ENCODE data around the gene PSMA3. TPM values are rescaled to one million over a fixed set of nuclear protein-coding genes. Genes with fewer than 3 reads are reported as not detected.

The PSMA3 gene
- total and polyA plus RNA-seq, 8 donors: 140 to 238 (median 158) TPM

GRCh38 chr14:58199726-58200479 lies 44.7 kb upstream of the PSMA3 start, which contains the start of gene ACTR10:
ACTR10 (plus strand) TSS chr14:58200149; CDS start chr14:58200218, 69 bp downstream.
- peaks cover 0 to 21% of the 10 kb centered on the region in 2 donors for H3K36me3 ChIP-seq
- DNase-seq: peak; percentile 87 to 98 (median 92)
- H3K4me1 ChIP-seq: peaks cover 9 to 18% of the 10 kb centered on the region in 2 donors
- ATAC-seq: peak; percentile 97
- H3K27me3 ChIP-seq: no peaks in the 10 kb centered on the region
- no peak for TF ChIP-seq CTCF (IDR thresholded peaks at IDR 0.05)
- intact Hi-C loops (cut with DNase I): no loop called here
- H3K27ac ChIP-seq: peak within 1 kb of the TSS; percentile 92 to 94
- H3K9me3 ChIP-seq: no peaks in the 10 kb centered on the region
- H3K4me3 ChIP-seq: peak within 1 kb of the TSS; percentile 66 to 88

GRCh38 chr14:58200480-58200841 lies 44.2 kb upstream of the PSMA3 start:
- peaks cover 9 to 18% of the 10 kb centered on the region in 2 donors for H3K4me1 ChIP-seq
- no peak for TF ChIP-seq CTCF (IDR thresholded peaks at IDR 0.05)
- DNase-seq (peak in 1 of 4 donors; percentile 11), ATAC-seq (peak; percentile 5)
- peaks cover 0 to 27% of the 10 kb centered on the region in 2 donors for H3K36me3 ChIP-seq
- peak overlapping the region; percentile 66 to 88 for H3K4me3 ChIP-seq
- H3K27ac ChIP-seq: peak overlapping the region; percentile 92 to 94
- intact Hi-C loops (cut with DNase I): no loop called here
- no peaks in the 10 kb centered on the region for H3K27me3 ChIP-seq
- no peaks in the 10 kb centered on the region for H3K9me3 ChIP-seq

- H3K36me3 ChIP-seq: peaks cover 0 to 31% of the 10 kb centered on the region in 2 donors
- intact Hi-C loops (cut with DNase I): no loop called here
- peaks cover 9 to 18% of the 10 kb centered on the region in 2 donors for H3K4me1 ChIP-seq
- peak overlapping the region; percentile 92 to 94 for H3K27ac ChIP-seq
- TF ChIP-seq CTCF (IDR thresholded peaks at IDR 0.05): no peak
- no peaks in the 10 kb centered on the region for H3K27me3 ChIP-seq
- peak overlapping the region; percentile 66 to 88 for H3K4me3 ChIP-seq
- DNase-seq (peak in 1 of 4 donors; percentile 19), ATAC-seq (no peak)
- no peaks in the 10 kb centered on the region for H3K9me3 ChIP-seq
Observed at GRCh38 chr14:58200846-58201245, 43.8 kb upstream of the PSMA3 start.

GRCh38 chr14:58213176-58213575 lies 31.5 kb upstream of the PSMA3 start:
- H3K4me3 ChIP-seq: no peak overlapping the region
- no peaks in the 10 kb centered on the region for H3K4me1 ChIP-seq
- H3K9me3 ChIP-seq: no peaks in the 10 kb centered on the region
- DNase-seq (no peak), ATAC-seq (no peak)
- peaks cover 4 to 99% of the 10 kb centered on the region in 2 donors for H3K36me3 ChIP-seq
- intact Hi-C loops (cut with DNase I): no loop called here
- no peak for TF ChIP-seq CTCF (IDR thresholded peaks at IDR 0.05)
- H3K27ac ChIP-seq: no peak overlapping the region
- no peaks in the 10 kb centered on the region for H3K27me3 ChIP-seq

- ATAC-seq: no peak
- DNase-seq: no peak
- no peaks in the 10 kb centered on the region for H3K9me3 ChIP-seq
- TF ChIP-seq CTCF (IDR thresholded peaks at IDR 0.05): no peak
- no peaks in the 10 kb centered on the region for H3K4me1 ChIP-seq
- no peak overlapping the region for H3K4me3 ChIP-seq
- intact Hi-C loops (cut with DNase I): no loop called here
- H3K27me3 ChIP-seq: no peaks in the 10 kb centered on the region
- H3K36me3 ChIP-seq: peaks cover 4 to 93% of the 10 kb centered on the region in 2 donors
- H3K27ac ChIP-seq: no peak overlapping the region
Observed at GRCh38 chr14:58215191-58215914, 29.3 kb upstream of the PSMA3 start.

All from left lung (tissue), 10 donors.